22Rv1 (cell line): ENCODE measurements around the gene SRRM1.
"Not testable (repeated sequence)": the region's sequence is repeated elsewhere in the genome, so short reads cannot be mapped to it uniquely, and the experiment has no call there.

Experiments used
- ZFX ChIP-seq: fragments of 450-650 bp; IDR thresholded peaks from 2 replicates; pipeline ENCODE4 v1.6.1; 2017; ENCODE audit warnings: antibody characterized with exemption, borderline replicate concordance
- TF ChIP-seq, protein P1 (sequence below): fragments of 450-650 bp; IDR thresholded peaks from 2 replicates; pipeline ENCODE4 v1.5.1; 2017; ENCODE audit warnings: mild to moderate bottlenecking

DNA sequence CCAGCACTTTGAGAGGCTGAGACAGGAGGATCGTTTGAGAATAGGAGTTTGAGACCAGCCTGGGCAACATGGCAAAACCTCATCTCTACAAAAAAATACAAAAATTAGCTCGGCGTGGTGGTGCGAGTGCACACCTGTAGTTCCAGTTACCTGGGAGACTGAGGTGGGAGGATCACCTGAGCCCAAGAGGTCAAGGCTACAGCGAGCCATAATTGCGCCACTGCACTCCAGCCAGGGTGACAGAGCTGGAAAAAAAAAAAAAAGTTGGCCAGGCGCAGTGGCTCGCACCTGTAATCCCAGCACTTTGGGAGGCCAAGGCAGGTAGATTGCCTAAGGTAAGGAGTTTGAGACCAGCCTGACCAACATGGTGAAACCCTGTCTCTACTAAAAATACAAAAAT lies 55.2 kb downstream of the SRRM1 start:
- TF ChIP-seq, protein P1, sequence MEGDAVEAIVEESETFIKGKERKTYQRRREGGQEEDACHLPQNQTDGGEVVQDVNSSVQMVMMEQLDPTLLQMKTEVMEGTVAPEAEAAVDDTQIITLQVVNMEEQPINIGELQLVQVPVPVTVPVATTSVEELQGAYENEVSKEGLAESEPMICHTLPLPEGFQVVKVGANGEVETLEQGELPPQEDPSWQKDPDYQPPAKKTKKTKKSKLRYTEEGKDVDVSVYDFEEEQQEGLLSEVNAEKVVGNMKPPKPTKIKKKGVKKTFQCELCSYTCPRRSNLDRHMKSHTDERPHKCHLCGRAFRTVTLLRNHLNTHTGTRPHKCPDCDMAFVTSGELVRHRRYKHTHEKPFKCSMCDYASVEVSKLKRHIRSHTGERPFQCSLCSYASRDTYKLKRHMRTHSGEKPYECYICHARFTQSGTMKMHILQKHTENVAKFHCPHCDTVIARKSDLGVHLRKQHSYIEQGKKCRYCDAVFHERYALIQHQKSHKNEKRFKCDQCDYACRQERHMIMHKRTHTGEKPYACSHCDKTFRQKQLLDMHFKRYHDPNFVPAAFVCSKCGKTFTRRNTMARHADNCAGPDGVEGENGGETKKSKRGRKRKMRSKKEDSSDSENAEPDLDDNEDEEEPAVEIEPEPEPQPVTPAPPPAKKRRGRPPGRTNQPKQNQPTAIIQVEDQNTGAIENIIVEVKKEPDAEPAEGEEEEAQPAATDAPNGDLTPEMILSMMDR, result not testable (repeated sequence)
- not testable (repeated sequence) for TF ChIP-seq ZFX
